ENCODE measurements around the gene MRFAP1.
"Not testable (repeated sequence)": the region's sequence is repeated elsewhere in the genome, so short reads cannot be mapped to it uniquely, and the experiment has no call there.

MRFAP1 gene

DNA sequence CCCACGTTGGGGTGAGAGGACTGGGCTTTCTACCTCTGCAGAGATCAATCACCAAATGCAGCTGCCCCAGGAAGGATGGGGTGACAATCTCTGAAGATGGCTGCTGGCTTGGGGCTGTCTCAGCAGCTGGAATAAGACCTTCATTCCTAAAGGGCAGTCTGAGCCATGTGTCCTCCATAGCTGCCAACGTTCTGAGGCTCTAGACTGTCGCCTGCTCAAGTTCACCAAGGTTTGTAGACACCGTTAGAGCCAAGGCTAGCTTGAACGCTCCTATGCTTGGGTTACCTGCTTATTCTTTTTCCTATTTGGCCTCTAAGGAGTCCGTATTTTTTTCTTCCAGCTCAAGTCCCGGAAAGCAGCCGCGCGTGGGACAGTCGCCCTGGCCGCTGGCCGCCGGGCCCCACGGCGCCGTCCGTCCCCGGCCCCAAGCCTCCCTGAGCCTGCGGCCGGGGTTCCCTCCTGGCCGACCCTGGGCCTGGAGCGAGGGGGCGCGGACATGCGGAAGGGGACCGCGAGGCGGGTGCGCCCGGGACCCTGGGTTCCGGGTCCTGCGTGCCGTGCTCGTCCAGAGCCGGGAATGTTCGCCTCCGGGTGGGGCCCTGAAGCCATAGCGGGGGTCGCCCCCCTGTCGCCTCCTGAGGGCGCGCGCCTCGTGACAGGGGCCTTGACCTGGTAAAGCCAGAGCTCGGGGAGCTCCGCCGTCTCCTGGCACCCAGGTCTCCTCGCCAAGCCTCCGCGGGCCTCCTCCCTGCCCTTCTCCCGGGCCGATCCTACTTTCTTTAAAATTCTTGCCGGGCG lies 23.3 kb downstream of the MRFAP1 start:
- peak in 1 of 51 donors; percentile 6 for DNase-seq

DNA sequence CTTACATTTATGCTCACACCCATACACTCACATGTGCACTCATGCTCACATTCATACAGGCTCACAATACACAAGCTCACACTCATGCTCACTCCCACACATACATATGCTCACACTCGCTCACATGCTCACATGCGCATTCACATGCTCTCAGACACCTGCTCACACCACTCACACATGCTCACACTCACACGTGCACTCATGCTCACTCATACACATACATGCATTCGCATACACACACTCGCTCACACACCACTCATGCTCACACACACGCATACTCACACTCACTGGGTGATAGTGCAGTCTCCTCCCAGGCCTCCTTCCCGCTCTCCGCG lies 24.8 kb downstream of the MRFAP1 start:
- no peak for DNase-seq

DNA sequence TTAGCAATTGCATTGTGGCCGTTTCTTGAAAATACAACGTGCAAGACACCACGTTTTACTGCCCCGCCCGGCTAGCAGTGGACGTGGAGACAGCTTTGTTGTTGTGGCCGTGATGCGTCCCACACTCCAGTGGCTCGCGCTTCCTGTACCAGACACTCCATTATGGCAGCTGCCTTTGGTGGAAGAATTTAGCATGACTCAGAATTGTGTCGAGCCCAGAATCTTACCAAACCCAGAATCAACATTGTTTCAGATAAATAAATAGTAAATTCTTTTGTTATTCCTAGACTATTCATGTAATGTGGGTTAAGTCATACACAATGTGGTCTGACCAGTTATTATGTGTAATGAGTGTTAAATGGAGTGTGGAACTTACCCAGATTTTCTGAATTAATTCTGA lies 27.9 kb downstream of the MRFAP1 start:
- no peak for DNase-seq

DNA sequence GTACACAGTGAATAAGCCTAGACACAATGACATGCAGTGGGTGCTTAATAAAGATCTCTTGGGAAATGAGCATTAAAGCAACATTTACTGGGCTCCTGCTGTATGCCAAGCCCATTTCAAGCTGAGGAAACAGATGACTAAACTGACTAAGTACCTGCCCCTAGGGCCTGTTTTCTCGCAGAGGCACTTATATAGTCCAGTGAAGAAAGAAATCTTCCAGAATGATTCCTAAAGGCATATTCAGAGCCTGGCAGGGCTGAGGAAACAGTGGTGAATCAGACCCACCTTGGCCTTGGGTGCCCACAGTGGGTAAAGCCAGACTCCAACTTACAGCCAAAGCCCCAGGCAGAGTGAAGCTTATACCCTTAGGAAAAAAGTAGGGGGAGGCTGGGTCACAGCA lies 31.2 kb downstream of the MRFAP1 start:
- DNase-seq, result no peak

DNA sequence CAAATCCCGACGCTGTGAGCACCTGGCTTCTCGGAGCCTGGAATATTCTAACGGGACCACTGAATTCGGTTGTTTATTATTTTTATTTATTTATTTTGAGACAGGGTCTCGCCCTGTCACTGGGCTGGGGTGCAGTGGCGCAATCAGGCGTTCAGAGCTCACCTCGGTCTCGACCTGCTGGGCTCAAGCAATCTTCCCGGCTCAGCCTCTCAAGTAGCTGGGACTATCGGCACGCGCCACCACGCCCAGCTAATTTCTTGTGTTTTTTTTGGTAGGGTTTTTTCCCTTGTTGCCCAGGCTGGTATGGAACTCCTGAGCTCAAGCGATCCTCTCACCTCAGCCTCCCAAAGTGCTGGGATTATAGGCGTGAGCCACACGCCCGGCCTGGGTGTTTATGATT lies 31.6 kb downstream of the MRFAP1 start:
- DNase-seq, result no peak

DNA sequence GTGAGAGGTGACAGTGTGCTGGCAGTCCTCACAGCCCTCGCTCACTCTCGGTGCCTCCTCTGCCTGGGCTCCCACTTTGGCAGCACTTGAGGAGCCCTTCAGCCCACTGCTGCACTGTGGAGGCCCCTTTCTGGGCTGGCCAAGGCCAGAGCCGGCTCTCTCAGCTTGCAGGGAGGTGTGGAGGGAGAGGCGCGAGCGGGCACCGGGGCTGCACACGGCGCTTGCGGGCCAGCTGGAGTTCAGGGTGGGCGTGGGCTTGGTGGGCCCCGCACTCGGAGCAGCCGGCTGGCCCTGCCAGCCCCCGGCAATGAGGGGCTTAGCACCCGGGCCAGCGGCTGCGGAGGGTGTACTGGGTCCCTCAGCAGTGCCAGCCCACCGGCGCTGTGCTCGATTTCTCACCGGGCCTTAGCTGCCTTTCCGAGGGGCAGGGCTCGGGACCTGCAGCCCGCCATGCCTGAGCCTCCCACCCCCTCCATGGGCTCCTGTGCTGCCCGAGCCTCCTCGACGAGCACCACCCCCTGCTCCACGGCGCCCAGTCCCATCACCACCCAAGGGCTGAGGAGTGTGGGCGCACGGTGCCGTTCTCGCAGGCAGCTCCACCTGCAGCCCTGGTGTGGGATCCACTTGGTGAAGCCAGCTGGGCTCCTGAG lies 32.2 kb downstream of the MRFAP1 start:
- not testable (repeated sequence) for DNase-seq

DNA sequence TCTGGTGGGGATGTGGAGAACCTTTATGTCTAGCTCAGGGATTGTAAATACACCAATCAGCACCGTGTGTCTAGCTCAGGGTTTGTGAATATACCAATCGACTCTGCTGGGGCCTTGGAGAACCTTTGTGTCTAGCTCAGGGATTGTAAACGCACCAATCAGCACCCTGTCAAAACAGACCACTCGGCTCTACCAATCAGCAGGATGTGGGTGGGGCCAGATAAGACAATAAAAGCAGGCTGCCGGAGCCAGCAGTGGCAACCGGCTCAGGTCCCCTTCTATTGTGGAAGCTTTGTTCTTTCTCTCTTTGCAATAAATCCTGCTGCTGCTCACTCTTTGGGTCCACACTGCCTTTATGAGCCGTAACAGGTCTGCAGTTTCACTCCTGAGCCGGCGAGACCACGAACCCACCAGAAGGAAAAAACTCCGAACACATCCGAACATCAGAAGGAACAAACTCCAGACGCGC lies 32.7 kb downstream of the MRFAP1 start:
- DNase-seq, result peak in 15 of 51 donors; percentile 15 to 66 (median 40)

DNA sequence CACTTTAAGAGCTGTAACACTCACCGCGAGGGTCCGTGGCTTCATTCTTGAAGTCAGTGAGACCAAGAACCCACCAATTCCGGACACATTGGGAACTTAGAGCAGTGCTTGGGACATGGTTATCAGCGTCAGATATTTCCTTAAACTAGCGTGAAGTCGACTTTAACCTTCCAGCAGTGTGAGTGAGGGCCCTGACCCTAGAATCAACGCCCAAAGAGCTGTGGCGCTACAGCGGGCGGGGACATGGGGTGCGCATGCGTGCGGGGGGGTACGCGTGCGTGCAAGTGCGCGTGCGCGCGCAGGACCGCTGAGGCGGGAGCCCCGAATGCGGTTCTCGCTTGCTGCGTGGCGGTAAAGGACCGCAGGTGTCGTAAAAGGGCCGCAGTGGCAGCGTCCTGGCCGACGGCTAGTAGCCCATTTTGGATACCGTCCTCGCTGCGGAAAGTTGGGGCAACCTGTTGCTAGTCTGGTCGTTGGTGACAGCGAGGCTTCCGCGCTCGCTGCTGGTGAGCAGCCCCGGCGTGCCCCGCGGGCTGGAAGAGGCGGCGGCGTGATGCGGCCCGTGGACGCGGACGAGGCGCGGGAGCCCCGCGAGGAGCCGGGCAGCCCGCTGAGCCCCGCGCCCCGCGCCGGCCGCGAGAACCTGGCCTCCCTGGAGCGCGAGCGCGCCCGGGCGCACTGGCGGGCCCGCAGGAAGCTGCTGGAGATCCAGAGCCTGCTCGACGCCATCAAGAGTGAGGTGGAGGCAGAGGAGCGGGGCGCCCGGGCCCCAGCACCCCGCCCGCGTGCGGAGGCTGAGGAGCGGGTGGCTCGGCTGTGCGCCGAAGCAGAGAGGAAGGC lies 33.4 kb downstream of the MRFAP1 start:
- peak; percentile 47 to 96 (median 90) for DNase-seq

DNA sequence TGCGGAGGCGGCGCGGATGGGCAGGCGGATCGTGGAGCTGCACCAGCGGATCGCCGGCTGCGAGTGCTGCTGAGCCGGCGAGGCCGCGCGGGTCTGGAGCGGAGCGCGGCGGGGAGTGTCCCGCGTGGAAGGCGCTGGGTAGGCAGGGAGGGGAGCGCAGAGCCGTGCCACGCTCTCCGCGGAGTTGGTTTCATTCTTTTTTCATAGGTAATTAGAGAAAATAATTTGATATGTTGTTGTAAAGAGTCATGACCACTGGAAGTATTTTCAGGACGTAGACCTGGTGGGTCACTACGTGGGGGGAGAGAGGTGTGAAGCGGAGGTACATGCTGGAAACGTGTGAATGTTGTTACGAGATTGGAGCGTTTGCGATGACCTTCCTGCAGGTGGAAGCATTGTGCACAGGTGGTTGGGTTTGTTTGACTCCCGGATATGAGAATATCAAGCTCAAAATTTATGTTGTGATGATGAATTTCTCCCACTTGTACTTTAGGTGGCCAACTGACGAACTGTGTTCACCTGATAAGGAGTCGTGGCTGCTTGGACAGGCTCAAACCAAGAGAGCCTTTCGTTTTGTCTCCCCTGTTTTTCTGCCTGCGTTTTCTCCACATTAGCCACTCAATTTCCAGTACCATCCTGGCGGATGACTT lies 34.1 kb downstream of the MRFAP1 start:
- peak in 2 of 51 donors; percentile 16 to 34 for DNase-seq

DNA sequence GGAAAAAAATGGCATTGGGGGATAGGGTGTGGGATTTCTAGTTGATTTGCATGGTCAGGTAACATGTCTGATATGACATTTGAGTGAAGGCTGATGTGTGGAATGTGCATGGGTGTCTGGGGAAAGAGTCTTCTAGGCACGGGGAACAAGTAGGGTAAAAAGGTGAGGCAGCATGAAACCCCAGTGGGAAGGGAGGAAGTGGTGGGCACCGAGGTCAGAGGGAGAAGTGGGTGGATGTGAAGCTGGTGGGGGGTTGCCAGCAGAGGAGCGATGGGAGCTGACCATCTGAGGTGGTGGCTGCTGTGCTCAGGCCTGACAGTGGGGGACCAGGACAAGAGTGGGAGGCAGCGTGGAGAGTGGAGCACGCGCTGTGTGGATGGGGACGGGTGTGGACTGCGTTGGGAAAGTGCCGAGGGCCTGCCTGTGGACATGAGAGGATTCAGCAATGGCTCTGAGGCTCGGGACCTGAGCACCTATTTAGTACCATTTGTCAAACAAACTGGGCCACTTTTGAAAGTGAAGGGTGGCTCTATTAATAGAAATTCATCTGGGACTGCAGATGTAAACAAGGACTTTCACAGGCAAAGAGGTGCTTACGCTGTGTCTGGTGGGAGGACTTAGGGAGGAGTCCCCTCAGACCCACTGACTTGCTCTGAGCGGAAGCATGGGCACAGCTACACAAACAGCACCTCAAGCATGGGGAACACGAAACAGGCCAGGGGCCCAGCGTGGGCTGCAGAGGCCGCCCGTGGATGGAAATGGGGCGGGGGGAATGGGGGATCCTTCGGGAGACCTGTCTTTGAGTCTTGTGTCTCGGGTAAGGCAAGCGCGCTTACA lies 36.5 kb downstream of the MRFAP1 start:
- no peak for DNase-seq

DNA sequence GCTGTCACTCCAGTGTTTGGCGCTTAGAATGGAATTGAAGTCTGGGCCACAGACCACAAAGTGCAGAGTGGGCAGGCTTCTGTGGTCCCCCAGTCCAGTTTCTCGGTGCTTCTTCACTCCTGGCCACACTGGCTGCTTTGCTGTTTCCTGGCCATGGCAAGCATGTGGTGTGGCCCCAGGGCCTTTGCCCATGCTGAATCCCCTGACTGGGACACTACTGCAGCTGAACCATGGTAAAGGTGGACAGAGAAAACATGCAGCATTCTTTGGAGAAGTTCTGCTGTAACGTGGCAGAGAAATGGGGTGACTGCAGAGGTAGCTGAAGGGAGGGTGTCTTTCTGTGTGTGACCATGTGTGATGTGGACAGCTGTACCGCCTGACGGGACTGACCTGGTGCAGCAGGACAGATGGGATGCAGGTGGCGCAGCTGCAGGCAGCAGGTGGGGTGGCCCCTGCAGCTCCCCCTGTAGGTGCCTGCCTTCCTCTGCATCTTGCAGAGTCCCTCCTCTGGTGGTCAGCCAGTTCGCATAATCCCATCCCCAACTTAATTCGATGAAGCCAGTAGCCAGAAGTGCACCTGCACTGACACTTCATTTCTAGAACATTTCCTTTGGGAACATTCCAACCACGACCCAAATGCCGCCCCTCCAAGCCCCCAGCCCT lies 40.0 kb downstream of the MRFAP1 start:
- DNase-seq, result no peak

DNA sequence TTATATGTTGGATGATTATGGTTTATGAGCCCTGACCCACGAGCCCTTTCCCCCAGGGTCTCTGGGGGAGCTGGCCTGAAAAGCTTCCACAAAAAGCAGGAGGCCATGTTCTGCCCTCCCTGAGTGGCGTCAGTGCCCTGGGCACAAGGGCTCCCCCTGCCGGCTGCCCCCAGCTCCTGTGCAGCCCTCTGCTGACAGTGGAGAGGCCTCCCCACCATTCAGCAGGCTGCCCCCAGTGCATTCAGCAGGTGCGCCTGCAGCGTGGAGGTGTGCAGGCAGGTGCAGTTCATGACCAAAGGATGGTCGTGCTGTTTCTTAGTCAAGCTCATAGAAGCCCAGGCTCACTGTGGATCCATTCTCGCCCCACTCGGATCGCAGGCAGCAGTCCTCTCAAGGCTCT lies 40.7 kb downstream of the MRFAP1 start:
- DNase-seq, result no peak

DNA sequence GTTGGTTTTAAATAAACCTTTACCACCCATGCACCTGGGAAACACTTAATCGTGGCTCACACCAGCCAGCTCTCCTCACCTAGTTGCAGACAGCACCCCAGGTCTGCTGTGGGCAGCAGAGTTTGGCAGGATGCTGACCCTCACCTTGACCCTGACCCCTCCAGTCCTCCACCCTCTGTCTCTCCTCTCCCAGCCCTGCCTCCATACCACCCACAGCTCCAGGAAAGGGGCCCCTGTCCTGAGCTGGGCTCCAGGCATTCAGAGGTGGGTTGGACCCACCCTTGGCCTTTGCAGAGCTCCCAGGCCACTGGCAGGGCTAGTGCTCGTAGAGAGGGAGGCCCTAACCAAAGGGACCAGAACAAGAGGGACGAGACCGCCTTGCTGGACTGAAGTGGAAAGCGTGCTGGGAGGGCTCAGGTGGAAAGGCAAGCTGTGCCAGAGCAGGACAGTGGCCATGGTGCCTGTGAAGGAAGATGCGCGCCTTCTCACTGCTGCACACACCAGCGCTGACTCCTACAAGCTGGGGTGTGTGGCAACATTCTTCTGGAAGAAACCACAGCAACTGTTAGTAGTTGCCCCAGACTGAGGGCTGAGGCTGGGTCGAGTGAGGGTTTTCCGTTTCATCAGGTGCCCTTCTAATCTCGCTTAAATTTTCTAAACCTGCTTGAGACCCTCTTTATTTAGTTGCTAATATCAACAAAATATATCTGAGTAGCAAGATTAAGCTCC lies 42.5 kb downstream of the MRFAP1 start:
- no peak for DNase-seq

DNA sequence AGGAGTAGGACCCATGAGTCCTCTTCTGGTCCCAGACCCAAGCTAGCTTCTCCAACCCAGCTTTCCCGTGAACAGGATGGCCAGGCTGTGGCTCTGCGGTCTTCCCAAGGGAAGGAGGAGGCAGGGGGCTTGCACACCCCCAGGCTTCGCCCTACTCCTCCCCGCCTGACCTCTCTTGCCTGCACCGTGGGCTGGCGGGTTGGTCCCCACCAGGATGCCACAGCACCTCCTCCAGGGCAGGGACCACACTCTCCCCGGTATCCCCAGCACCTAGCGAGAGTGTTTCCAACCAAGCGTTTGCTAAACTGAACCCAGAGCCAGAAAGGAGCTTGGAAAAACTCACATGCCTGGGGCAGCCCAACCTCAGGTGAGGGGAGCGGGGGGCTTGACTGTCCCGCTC lies 44.2 kb downstream of the MRFAP1 start:
- DNase-seq, result no peak

DNA sequence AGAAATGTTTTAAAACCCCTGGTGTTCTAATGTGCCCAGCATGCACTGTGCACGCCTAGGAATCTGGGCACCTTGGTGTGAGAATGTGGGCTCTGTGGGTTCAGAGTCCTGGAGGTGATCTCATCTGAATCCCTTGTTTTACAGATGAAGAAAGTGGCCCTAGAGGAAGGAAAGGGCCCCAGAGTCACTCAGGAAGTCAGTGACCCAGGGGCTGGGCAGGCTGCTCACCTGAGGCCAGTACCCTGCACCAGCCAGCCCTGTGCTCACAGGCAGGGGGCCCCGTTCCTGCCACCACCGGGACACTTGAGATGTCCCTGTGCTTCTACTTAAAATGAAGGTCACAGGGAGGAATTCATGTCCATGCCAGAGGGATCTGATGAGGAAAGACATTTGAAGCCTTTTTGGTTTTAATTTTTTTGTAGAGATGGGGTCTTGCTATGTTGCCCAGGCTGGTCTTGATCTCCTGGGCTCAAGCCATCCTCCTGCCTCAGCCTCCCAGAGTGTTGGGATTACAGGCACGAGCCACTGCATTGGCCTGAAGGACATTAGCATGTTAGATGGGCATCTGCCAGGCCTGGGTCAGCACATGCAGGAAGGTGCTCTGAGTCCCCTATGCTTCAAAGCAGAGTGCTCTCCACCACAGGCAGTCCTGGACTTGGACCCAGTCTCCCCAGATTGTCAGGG lies 45.8 kb downstream of the MRFAP1 start:
- DNase-seq, result no peak

DNA sequence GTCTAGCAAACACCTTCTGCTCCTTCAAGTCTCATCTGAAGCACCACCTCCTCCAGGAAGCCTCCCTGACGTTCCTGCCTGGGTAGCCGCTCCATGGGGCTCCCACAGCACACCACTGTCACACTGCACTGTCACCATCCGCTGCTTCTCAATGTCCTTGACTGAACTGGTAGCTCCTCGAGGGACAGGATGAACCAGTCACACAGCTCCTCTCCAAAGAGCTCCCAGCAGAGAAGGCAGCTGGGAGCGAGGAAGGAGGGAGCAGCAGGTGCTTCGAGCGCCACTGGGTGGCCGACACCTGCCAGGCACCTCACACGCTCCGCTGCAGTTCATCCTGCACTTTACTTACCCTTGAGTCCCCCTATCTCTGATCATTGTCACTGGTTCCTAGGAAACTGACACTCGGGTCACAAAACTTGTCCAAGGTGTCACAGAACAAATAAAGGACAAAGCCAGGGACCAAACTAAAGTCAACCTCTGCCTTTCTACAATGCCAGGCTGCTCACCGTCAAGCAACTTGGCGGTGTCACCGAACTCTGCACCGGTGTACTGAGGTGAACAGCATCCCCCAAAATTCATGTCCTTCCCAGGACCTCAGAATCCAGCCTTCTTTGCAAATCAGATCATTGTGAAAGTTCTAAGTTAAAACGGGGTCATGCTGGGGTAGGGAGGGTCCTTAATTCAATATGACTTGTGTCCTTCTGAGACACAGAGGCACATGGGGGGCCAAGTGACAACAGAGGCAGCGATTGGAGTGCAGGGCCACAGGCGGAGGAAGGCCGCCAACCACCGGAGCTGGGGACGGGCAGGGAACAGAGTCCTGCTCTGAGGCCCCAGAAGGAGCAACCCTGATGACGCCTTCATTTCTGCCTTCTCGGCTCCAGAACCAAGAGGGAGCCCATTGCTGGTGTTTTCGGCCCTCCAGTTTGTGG lies 47.7 kb downstream of the MRFAP1 start:
- no peak for DNase-seq

DNA sequence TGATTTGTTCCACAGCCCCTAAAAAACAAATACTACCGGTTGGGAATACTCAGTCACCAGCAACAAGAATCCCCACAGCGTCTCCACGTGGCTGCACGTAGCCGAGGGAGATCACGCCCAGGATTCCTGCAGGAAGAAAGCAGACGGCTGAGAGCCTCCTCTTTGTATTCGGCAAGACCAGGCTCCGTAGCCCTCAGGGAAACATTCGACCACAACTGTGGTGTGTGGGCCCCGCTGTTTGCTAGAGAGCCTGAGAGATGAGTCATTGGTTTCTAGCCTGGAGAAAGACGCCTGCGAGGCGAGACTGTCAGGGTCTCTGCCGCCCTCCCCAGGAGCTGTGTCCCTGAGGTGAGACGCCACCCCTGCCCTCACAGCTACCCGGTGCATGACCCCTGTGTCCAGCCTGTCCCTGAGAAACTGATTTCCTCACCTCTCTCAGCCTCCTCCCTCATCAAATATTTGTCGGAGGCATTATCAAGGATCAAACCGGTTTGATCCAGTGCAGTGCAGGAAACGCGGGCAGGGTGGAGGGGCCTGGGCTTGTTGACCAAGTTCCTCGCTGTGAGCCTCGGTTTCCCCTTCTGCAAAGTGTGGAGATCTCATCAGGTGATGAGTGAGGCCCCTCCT lies 48.5 kb downstream of the MRFAP1 start:
- DNase-seq, result peak in 1 of 51 donors; percentile 55
